HG03469 (cell line): ENCODE results near the gene C1orf21.

Source experiments
- ATAC-seq: cut with Tn5 transposase; IDR thresholded peaks from one replicate; pipeline ENCODE4 v1.9.1; 2021; ENCODE audit warnings: mild to moderate bottlenecking, moderate library complexity, moderate number of reproducible peaks; ENCODE audit not compliant: unreplicated experiment

The C1orf21 gene

DNA sequence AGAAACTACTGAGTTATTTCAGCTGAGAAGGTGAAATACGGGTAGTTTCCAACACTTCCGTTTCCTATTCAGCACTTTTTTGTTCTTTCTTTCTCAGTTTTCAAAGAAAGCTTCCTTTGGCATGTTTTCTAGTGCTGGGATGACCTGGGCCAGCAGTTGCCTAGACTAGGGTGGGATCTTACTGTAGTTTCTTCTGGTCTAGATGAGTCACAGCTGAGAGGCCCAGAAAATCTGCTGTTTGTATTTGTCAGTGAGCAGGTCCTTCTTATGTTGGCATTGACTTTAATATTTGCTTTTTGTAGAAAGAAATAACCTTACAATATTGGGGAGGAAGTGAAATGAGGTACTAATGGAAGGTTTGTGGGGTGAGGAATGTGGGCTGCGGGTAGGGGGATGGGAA lies 22.2 kb downstream of the C1orf21 start:
- no peak for ATAC-seq

DNA sequence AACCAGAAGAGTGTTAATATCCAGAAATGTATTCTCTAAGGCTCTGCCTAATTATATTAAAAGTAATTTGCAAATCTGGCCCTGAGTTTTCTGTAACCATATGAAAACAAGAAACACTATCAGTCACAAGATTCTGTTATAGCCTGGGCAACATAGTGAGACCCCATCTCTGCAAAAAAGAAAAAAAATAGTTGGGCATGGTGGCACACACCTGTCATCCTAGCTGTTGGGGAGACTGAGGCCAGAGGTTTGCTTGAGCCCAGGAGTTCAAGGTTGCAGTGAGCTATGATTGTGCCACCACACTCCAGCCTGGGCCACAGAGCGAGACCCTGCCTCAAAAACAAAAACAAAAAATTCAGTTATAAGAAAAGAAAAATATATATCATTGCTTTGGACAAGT lies 25.6 kb downstream of the C1orf21 start:
- ATAC-seq = no peak

GRCh38 chr1:184416481-184416880 lies 29.7 kb downstream of the C1orf21 start:
- no peak for ATAC-seq

DNA sequence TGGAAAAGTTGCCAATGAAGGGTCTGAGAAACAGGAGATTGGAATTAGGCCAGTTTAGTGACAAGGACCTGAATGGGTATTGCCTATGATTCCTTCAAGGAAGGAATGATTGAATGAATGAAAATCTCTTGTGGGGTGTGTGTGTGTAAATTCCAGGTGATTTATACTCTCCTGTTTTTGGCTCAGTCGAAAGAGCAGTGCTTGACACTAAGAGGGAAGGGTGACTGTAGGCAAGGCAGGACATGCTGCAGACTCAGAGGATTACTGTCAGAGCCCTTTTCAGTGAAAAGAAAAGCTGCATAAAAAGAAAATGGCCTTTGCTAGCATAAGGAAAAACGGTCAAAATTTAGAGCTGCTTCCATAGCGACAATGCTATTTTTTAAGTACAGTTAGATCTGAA lies 30.1 kb downstream of the C1orf21 start:
- ATAC-seq = no peak

GRCh38 chr1:184417916-184418315 lies 31.1 kb downstream of the C1orf21 start:
- ATAC-seq = no peak

GRCh38 chr1:184418652-184419349 lies 32.0 kb downstream of the C1orf21 start:
- no peak for ATAC-seq

- no peak for ATAC-seq
These were observed 32.7 kb downstream of the C1orf21 start for GRCh38 chr1:184419350-184420161.

DNA sequence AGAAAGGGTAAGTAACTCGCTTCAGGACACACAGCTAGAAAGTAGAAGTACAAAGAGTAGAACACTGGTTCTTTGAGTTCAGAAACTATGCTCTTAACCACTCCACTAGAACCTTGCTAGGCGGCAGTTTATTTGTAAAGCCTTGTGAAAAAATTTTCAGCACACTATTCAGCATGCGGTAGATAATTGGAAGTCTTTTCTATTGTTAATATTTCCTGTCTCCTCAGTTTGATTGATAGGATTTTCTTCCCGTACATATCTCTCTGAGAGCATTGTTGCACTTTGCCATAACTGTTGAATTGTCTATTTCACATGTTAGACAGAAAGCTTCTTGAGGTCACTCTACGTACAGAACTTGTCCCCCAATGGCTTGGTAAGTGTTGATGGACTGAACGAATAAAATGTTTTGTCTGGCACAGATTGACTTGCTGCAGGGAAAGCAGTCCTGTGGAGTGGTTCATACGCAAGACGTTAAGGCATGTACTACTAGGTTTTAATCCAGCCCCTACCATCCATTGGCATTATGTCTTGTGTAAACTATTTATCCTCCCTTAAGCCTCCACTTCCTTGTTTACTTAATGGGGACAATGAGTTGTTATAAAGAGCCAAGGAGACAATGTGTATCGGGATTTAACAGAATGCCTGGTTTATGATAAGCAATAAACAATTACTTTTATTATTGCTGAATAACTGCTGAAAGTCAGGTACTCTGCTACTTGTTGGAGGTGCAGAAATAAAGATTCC lies 35.8 kb downstream of the C1orf21 start:
- no peak for ATAC-seq

DNA sequence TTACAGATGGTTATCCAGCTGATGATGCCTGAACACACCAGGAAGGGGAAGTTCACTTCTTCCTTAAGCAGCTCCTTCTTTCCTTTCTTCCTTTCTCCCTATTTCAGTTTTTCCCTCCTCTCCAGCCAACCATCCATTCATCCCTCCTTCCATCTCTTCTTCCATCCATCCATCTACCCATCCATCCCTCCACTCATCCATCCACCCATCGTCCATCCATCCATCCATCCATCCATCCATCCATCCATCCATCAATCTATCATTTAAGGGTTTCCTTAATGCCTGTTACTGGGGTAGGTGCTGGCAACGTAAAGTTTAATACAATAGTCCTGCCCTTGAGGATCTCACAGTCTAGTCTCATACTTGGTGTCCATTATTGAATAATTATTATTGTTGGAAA lies 36.8 kb downstream of the C1orf21 start:
- no peak for ATAC-seq

- no peak for ATAC-seq
These were observed 37.3 kb downstream of the C1orf21 start for GRCh38 chr1:184424157-184424556.

DNA sequence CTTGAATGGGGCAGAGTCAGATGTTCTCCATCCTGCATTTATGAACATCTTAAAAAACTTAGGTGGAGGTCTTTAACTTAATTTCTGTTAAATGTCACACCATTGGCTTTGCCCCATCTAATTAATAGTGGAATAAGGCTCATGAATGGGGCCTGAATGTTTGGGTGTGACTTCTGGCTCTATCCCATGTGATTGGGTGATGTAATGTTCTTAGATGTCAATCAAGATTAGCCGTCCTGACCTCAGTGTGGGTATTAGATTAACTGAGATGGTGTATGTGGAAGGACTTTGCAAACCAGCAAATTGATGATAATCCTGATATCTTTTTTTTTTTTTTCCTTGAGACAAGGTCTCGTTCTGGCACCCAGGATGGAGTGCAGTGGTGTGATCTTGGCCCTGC lies 38.1 kb downstream of the C1orf21 start:
- no peak for ATAC-seq

GRCh38 chr1:184425449-184426277 lies 38.8 kb downstream of the C1orf21 start:
- no peak for ATAC-seq

DNA sequence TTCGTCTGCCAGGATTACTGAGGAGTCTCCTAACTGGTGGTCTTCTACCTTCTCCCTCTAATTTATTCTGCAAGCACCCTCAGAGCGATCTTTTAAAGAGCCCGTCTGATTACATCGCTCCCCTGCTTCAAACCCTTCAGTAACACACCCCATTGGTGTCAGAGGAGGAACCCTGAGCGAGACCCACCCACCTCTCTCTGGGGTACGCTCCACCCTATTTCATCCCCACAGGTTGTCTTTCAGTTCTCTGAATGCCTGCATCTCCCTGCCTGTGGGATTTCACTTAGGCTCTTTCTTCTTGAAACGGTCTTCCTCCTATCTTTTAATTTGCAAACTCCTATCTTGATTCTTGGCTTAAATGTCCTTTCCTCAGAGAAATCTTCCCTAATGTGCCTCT lies 39.4 kb downstream of the C1orf21 start:
- no peak for ATAC-seq

DNA sequence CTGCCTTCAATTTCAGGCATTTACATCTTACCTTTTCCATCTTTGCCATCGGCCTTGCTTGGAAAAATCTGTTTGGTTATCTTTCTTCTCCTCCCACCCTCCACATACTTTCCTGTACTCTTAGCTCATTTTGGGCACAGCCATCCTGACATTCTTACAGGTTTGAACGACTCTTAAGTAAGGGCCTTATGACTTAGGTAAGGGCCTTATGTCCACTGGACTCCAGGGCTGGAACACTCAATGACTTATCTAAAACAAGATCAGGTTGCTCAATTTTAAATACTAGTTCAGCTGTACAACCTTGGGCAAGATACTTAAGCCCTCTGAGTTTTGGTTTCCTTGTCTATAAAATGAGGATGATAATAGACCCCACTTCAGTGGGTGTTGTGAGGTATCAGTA lies 40.9 kb downstream of the C1orf21 start:
- no peak for ATAC-seq

DNA sequence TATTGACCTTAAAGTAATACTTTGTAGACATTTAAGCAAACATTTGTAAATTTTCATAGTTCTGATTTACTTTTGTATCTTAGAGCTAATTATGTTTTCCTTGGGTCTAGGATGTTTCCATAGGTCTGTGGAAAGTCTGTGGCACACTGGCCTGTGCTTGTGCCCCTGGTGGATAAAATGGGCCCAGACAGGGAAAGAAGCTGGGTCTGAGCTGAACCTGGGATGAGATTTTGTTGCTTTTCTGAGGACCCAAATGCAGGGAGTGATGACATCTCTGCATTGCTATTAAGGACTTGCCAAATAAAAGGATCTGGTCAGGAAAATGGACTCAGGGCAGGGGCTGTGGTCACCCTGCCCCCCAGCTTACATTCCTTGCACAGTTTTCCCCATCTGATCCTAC lies 41.8 kb downstream of the C1orf21 start:
- ATAC-seq = no peak

DNA sequence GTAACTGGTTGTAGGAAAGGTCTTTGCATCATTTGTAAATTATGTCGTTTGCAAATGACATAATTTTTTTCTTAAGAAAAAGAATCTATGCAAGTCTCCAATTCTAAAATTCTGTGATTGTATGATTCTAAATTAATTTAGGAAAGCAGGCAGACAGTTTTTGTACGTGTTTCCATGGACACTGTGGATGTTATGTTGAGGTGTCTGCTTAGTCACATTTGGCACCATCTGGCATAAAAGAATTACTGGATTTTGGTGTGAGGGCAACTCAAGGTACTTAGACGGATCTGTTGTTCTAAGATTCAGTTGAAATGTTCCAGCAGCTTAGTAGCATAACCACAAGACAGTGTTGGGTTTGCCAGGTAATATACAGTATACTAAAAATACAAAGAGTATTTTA lies 42.5 kb downstream of the C1orf21 start:
- ATAC-seq = no peak

DNA sequence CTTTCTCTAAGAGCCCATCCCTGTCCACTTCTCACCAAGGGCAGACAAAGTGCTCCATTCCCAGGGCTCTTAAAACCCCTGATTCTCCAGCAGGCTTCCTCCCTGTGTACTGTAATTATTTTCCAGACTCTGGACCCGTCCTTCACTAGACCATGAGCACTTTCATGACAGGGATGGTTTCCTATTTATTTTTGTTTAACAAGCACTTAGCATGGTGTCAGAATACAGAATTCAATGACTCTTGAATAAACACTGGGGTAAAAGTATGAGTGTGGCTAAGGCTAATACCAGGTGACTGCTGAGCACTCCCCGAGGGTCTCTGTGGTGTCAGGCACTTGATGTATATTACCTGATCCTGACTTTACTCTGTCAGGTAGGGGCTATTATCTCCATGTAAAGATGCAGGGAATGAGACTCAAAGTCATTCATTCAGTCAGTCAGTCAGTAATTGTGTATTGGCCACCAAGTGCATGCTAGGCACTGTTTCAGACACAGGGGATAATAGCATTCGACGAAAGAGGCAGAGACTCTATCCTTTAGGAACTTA lies 47.2 kb downstream of the C1orf21 start:
- no peak for ATAC-seq

- ATAC-seq = no peak
These were observed 50.5 kb downstream of the C1orf21 start for GRCh38 chr1:184437291-184437690.

DNA sequence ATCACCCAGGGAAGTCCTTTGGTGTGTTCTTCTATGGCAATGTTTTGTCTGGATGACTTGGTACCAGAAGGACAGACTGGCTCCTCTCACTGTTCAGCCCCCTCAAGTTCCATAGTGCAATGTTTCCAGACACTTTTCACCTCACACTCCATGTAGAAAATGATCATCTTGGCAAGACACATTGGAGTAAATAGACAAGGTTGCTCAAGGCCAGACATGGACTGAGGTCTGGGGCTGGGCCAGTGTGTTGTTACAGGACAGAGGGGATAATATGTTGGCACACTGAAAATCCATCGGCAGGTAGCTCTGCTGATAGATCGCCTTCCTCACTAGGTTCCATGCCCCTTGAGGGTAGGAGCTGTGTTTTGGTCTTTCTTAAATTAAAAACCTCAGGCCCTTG lies 51.5 kb downstream of the C1orf21 start:
- no peak for ATAC-seq

- no peak for ATAC-seq
These were observed 55.4 kb downstream of the C1orf21 start for GRCh38 chr1:184442260-184442659.

DNA sequence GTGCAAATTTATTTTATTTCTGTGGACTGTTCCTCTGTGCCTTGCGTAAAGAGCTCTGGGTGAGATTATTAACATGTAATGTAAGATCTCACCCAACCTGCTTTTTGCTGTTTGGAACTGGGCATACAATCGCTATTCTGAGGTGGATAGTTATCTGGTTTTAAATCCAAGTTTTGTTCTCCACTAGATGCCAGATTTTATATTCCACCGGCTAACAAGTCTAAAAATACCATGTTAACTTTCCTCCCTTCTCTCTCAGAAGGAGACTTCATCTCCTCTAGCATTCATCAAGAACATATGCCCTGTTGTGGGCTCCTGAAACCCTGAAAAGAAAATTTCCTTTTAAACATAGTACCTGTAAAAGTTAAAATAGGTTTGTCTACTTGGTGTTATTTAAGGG lies 56.4 kb downstream of the C1orf21 start:
- no peak for ATAC-seq
